Kidney glomerular epithelial cell (primary cell): ENCODE data around the gene RBM4B.
"Not testable (repeated sequence)": the region's sequence is repeated elsewhere in the genome, so short reads cannot be mapped to it uniquely, and the experiment has no call there.

Experiments used
- DNase-seq: peaks from one replicate; lab custom pipeline; 2025; lab: John Stamatoyannopoulos, UW

RBM4B gene, protein sequence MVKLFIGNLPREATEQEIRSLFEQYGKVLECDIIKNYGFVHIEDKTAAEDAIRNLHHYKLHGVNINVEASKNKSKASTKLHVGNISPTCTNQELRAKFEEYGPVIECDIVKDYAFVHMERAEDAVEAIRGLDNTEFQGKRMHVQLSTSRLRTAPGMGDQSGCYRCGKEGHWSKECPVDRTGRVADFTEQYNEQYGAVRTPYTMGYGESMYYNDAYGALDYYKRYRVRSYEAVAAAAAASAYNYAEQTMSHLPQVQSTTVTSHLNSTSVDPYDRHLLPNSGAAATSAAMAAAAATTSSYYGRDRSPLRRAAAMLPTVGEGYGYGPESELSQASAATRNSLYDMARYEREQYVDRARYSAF

DNA sequence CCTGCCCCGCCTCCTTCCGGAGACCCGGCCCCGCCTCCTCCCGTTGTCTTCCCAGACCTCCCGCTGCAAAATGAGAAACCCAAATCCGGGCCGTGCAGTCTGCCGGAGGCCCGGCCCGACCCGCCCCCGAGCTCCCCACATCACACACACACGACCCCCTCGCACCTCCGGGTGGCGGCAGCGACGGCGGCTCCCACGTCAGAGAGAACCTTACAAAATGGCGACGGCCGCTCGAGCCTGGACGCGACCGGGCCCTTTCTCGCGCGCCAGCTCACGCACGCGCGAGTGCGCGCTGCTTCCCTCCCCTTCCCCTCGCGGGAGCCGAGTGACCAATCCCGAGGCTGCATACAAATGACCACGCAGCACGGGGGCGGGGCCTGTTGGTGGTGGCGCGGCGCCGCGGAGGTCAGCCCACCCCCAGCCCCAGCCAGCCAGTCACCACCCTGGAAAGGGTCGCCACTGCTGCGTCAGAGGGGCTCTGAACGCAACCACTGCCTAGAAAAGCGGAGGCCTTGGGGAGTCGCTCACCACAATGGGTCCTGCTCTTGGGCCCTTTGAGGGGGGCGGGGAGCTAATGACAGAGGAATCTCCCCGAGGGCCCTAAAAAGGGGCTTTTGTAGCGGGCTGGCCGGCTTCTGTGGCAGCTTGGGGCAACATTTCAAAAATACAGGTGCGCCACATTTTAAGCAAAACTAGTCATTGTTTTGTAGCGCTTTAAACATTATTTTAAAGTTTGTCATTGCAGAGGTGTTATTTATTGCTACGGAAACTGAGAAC lies at the start of gene RBM4B:
Gene RBM4B (minus strand): TSS at position 289 of the 777 bp plus-strand sequence. CDS start 808 bp downstream, outside the sequence.
- DNase-seq: peak; percentile 86

DNA sequence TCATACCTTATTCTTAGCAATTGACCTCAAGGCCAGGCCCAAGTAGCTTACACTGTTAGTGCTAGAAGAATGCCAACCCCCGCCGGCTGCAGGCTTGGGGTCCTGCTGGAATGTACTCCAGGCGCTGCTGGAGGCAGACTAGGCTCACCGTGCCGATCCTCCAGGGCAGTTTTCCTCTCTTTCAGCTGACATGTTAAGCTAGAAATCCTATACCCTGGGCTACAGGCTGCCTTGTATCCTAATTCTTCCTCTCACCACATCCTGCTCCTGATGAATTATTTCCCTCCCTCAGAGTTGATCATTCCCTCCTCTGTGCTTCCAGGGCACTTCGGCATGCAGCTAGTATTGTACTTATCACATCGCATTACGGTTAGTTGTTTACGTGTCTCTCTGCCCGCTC lies 48.0 kb upstream of the RBM4B start:
- no peak for DNase-seq

- DNase-seq: no peak
Measured at GRCh38 chr11:66725114-66725513, 47.4 kb upstream of the RBM4B start.

DNA sequence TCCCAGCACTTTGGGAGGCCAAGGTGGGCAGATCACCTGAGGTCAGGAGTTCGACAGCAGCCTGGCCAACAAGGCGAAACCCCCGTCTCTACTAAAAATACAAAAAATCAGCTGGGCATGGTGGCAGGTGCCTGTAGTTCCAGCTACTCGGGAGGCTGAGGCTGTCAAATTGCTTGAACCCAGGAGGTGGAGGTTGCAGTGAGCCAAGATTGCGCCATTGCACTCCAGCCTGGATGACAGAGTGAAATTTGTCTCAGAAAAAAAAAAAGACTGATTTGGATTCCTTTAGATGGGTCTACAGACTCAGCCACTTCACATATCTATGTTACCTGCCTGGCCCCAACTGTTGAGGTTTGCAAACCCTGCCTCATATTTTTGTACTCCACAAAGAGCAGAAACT lies 46.5 kb upstream of the RBM4B start:
- DNase-seq: not testable (repeated sequence)

GRCh38 chr11:66723693-66724092 lies 46.0 kb upstream of the RBM4B start:
- DNase-seq: no peak

- no peak for DNase-seq
Measured at GRCh38 chr11:66722745-66723651, 45.3 kb upstream of the RBM4B start.

DNA sequence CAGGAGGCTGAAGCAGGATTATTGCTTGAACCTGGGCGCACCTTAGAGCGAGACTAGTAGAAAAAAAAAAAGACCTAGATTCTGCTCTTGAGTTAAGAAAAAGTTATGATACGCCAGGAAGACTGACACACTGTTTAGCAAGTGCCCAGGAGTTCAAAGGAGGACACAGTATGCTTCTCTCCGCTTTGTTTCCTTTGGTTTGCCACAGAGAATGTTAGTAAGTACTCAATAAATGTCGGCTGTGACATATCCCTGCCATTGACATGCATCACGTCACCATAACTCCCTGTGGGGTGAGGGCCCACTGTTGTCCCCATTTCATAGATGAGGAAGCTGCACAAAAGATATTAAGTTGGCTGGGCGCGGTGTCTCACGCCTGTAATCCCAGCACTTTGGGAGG lies 44.3 kb upstream of the RBM4B start:
- DNase-seq: no peak

- no peak for DNase-seq
Measured at GRCh38 chr11:66720899-66721470, 43.3 kb upstream of the RBM4B start.

- peak; percentile 77 for DNase-seq
Measured at GRCh38 chr11:66720223-66720898, 42.7 kb upstream of the RBM4B start.

DNA sequence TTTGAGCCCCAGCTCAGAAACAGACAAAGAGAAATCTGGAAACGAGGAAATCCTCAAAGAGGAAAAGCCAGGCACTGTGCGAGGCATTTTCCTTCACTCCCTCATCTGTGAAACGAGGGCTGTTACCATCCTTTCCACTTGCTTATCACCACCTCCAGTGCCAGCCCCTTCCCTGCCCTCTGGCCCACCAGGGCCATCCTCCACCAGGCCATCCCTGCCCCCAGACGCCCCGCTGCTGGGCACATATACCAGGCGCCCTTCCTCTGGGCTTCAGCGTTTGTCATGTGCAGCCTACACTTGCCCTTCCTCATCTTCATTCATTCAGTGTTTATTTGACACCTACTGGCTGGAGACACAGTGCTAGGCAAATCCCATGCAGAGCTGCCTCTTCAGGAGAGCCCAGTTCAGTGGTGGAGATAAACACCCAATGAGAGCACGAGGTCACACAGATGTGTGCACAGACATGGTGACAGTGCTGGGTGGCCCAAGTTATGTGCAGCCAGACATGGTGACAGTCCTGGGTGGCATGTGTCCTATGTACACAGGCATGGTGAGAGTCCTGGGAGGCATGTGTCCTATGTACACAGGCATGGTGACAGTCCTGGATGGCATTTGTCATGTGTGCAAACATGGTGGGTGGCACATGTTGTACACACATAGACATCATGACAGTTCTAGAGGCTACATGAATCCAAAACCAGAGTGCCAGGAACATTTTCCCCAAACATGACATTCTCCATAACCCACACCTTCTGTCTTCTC lies 41.6 kb upstream of the RBM4B start:
- no peak for DNase-seq

DNA sequence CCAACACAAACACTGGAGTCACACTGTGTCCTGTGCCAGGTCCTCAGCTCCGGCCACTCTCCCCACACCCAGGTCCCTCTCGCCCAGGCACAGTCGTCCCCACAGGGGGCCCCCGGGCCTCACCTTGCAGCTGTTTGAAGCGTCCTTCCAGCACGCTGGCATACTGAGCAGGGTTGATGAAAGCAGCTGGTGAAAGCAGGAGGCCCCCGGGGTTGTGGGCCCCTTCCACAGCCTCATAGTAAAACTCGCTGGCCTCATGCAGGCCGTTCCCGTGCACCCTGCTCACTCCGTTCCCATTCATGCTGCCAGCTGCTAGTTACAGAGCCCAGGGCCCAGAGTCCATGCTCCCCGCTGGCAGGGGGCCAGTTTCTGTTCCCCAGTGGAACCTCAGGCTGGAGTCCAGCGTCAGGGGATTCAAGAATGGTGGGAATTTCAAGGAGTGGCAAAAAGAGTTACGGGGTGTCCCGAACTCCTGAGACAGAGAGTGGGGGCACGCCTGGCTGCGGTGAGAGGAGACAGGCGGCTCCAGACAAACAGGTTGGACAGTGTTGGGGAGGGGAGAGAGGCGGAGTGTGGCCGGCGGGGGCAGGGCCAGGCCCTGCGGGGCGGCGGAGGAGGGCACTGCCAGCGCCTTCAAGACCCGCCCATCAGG lies 40.8 kb upstream of the RBM4B start:
- no peak for DNase-seq

DNA sequence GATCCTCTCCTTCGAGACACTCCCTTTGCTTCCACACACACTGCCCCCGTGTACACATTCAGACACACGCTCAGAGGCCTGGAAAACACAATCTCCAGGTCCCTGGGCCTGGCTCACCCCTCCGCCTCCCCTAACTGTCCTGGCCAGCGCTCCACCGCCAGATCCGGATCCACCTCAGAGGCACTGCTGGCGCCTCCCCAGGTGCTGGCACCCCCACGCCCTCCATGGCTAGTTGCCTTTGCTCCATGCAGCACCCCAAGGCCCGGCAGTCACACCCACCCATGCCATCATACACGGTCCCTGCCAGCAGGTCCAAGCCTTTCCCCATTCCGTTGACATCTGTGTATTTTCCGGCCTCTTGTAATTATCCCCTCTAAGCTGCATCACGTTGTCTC lies 40.2 kb upstream of the RBM4B start:
- no peak for DNase-seq

DNA sequence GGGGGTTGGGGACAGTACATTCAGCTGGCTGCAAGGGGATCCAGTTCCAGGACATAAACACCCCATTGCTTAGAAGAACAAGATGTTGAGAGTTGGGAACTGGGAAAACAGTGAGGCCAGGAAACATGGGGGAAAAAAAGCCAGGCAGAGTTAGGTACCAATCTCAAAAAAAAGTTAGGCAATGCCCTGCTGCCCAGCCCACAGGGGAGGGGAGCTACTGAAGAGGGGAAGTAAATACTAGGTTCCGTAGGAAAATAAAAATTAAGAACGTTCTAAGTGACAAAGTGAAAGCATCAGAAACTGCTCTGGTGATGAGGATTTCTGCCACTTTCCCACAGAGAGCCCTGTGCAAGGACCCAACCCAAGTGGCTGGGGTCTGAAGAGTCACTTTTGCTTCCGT lies 39.3 kb upstream of the RBM4B start:
- no peak for DNase-seq

GRCh38 chr11:66715346-66716085 lies 37.8 kb upstream of the RBM4B start:
- no peak for DNase-seq

DNA sequence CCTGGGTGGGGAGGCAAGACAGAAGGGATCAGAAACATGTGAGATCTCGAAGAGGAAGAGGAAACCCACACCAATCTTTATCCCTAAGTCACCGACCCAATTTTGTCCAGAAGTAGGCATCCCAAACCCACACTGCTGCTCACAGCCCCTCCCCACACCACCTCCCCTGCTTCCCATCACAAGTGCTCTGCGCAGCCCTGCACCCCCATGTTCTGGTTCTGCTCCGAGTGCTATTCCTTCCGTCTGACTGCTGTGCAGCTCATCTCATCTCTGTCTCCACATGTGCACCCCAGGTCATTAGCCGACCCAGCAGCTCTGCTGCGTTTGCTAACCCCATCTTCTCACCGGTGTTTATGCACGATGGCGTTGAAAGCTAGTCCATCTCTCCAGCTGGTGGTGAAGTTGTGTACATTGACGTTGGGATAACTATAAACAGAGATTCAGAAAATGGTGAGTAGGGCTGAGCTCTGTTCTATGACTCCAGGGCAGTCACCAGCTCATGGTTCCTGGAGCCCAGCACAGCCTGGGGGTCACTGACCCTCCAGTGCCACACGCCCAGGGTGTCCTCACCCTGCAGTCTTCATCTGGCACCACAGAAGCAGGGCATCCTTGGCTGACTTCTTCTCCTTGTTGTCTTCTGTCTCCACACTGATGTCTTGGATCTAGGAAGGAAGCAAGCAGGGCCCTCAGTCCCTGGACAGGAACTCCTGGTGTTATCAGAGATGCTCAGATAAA lies 36.2 kb upstream of the RBM4B start:
- no peak for DNase-seq

DNA sequence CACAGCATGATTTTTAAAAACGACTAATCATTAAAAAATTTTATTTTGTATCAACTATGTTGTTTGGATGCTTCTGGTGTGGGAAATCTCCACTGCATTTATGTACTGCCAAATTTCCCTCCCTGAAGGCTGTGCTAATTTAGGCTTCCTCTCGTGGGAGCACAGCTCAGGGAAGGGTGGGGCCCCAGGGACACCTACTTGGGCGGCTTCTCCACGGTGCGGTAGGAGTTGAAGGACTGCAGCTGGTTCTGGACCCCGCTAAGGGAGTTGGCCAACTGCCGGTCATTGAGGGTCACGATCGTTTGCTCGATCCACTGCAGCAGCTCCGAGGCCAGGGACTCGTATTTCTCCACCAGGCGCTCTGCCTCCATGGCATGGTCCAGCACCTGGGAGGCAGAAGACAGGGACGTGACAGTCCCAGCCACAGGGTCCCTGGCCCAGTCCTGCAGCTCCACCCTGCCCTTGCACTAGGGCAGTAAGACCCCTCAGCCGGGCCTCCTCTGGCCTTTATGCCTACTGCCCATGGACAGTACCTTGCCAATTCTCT lies 32.8 kb upstream of the RBM4B start:
- DNase-seq: no peak

- DNase-seq: no peak
Measured at GRCh38 chr11:66708701-66709100, 31.0 kb upstream of the RBM4B start.

GRCh38 chr11:66708094-66708493 lies 30.4 kb upstream of the RBM4B start:
- DNase-seq: no peak
